Uterus (tissue), 4 donors: ENCODE measurements around the gene LDLRAD4. TPM values are rescaled to one million over a fixed set of nuclear protein-coding genes. Genes with fewer than 3 reads are reported as not detected.

ENCODE experiments used
- DNase-seq, 2 donors: peaks; one replicate each; pipeline ENCODE4 v3.0.0-alpha.2; 2019 to 2020
- H3K27ac ChIP-seq, 2 donors: fragments of 200-600 bp; sonication (generic); 1 replicate in 1 of 2; 2 replicates in 1 of 2; pipeline ENCODE4 v1.5.1; 2016 to 2018
- H3K27me3 ChIP-seq, 2 donors: fragments of 200-600 bp; sonication (generic); one replicate each; pipeline ENCODE4 v1.5.1; 2018 to 2019; ENCODE audit warnings: control low read depth in 1 of 2
- H3K36me3 ChIP-seq, 2 donors: fragments of 200-600 bp; sonication (generic); one replicate each; pipeline ENCODE4 v1.5.1; 2019; ENCODE audit warnings: control low read depth in 1 of 2
- H3K4me1 ChIP-seq, 2 donors: fragments of 200-600 bp; sonication (generic); one replicate each; pipeline ENCODE4 v1.5.1; 2018 to 2019; ENCODE audit warnings: control low read depth in 1 of 2
- H3K4me3 ChIP-seq, 2 donors: fragments of 200-600 bp; sonication (generic); 1 replicate in 1 of 2; 2 replicates in 1 of 2; pipeline ENCODE4 v1.5.1; 2018 to 2019; ENCODE audit warnings: mild to moderate bottlenecking in 1 of 2
- H3K9me3 ChIP-seq, 2 donors: fragments of 200-600 bp; sonication (generic); one replicate each; pipeline ENCODE4 v1.5.1; 2019; ENCODE audit warnings: control low read depth in 1 of 2
- CTCF ChIP-seq, 4 experiments: fragments of 200-600 bp in 2 of 4; fragments of 450-650 bp in 2 of 4; sonication (generic) in 2 of 4; IDR thresholded peaks; one replicate each; pipeline ENCODE4 v1.5.1; 2016 to 2019; ENCODE audit warnings: antibody characterized with exemption in 4 of 4, mild to moderate bottlenecking in 2 of 4, moderate library complexity in 1 of 4
- POLR2A ChIP-seq, 2 donors: fragments of 450-650 bp; IDR thresholded peaks; one replicate each; pipeline ENCODE4 v1.6.1; 2016; ENCODE audit warnings: antibody characterized with exemption in 2 of 2, mild to moderate bottlenecking in 1 of 2, moderate library complexity in 1 of 2
- intact Hi-C: fragments of 100-400 bp; cut with DNase I; formaldehyde crosslinking; loops from one replicate; pipeline ENCODE4 v1.15.1; 2023; ENCODE audit warnings: low total_unique reads
- total RNA-seq, 4 donors: library from RNA; depleted of rRNA in 3 of 4; stranded (reverse); fragments of >200 nt in 3 of 4; gene quantifications; one replicate each; pipeline versions ENCODE4 v1.1.0 to v1.2.4, GENCODE V29; 2014 to 2023
- donor health status: DM: yes; HTN: yes; CAD: no.

The LDLRAD4 gene
- total RNA-seq, 4 donors from 2014 or later, result 23.8 to 82.2 (median 39.3) TPM

GRCh38 chr18:13550418-13551304 is 332.1 kb downstream of the LDLRAD4 start:
- H3K27ac ChIP-seq, result peak overlapping the region; percentile 73 to 75
- no peaks in the 10 kb centered on the region for H3K9me3 ChIP-seq
- no peaks in the 10 kb centered on the region for H3K36me3 ChIP-seq
- intact Hi-C loops, result no loop called here
- H3K4me3 ChIP-seq, result no peak overlapping the region
- H3K4me1 ChIP-seq, result peaks cover 16 to 17% of the 10 kb centered on the region in 2 donors
- no peaks in the 10 kb centered on the region for H3K27me3 ChIP-seq
- TF ChIP-seq POLR2A (IDR thresholded peaks at IDR 0.05), result no peak
- TF ChIP-seq CTCF (IDR thresholded peaks at IDR 0.05), result no peak
- no peak for DNase-seq

GRCh38 chr18:13551305-13551603 is 332.7 kb downstream of the LDLRAD4 start:
- intact Hi-C loops, result no loop called here
- DNase-seq, result no peak
- Histone ChIP-seq H3K4me3 (no peak overlapping the region), H3K27ac (peak overlapping the region; percentile 73 to 75), H3K27me3 (no peaks in the 10 kb centered on the region), H3K4me1 (peaks cover 16 to 22% of the 10 kb centered on the region in 2 donors), H3K9me3 (no peaks in the 10 kb centered on the region), H3K36me3 (no peaks in the 10 kb centered on the region)
- no peak for TF ChIP-seq CTCF (IDR thresholded peaks at IDR 0.05)
- TF ChIP-seq POLR2A (IDR thresholded peaks at IDR 0.05), result no peak

- Histone ChIP-seq H3K4me3 (no peak overlapping the region), H3K36me3 (no peaks in the 10 kb centered on the region), H3K27me3 (no peaks in the 10 kb centered on the region), H3K4me1 (peaks cover 16 to 22% of the 10 kb centered on the region in 2 donors), H3K9me3 (no peaks in the 10 kb centered on the region), H3K27ac (peak overlapping the region; percentile 73 to 75)
- TF ChIP-seq POLR2A (IDR thresholded peaks at IDR 0.05) (no peak), CTCF (IDR thresholded peaks at IDR 0.05) (no peak)
- peak in 1 of 2 donors; percentile 56 for DNase-seq
- intact Hi-C loops, result no loop called here
Observed at GRCh38 chr18:13551841-13552733, 333.5 kb downstream of the LDLRAD4 start.

- no peak overlapping the region for H3K4me3 ChIP-seq
- H3K27ac ChIP-seq, result peak overlapping the region; percentile 73 to 80
- intact Hi-C loops, result no loop called here
- TF ChIP-seq CTCF (IDR thresholded peaks at IDR 0.05) (no peak), POLR2A (IDR thresholded peaks at IDR 0.05) (no peak)
- peaks cover 16 to 18% of the 10 kb centered on the region in 2 donors for H3K4me1 ChIP-seq
- no peaks in the 10 kb centered on the region for H3K27me3 ChIP-seq
- no peaks in the 10 kb centered on the region for H3K9me3 ChIP-seq
- peak; percentile 63 to 76 for DNase-seq
- H3K36me3 ChIP-seq, result no peaks in the 10 kb centered on the region
Observed at GRCh38 chr18:13553449-13553848, 334.9 kb downstream of the LDLRAD4 start.

GRCh38 chr18:13555192-13555591 is 336.6 kb downstream of the LDLRAD4 start:
- Histone ChIP-seq H3K27ac (peak overlapping the region; percentile 73 to 80), H3K27me3 (no peaks in the 10 kb centered on the region), H3K4me1 (peaks cover 14 to 16% of the 10 kb centered on the region in 2 donors), H3K4me3 (no peak overlapping the region), H3K9me3 (no peaks in the 10 kb centered on the region), H3K36me3 (no peaks in the 10 kb centered on the region)
- intact Hi-C loops, result no loop called here
- no peak for DNase-seq
- no peak for TF ChIP-seq POLR2A (IDR thresholded peaks at IDR 0.05)
- TF ChIP-seq CTCF (IDR thresholded peaks at IDR 0.05), result no peak
